ENCODE results near the gene ST8SIA5. TPM values are rescaled to one million over a fixed set of nuclear protein-coding genes. Genes with fewer than 3 reads are reported as not detected.

The ST8SIA5 gene
- total and polyA plus RNA-seq, 10 of the 15 experiments (the other 5 are each of a cell fraction or from before 2014, with no cell fraction given), result 0.02 to 0.32 (median 0.12) TPM; not detected in 1

DNA sequence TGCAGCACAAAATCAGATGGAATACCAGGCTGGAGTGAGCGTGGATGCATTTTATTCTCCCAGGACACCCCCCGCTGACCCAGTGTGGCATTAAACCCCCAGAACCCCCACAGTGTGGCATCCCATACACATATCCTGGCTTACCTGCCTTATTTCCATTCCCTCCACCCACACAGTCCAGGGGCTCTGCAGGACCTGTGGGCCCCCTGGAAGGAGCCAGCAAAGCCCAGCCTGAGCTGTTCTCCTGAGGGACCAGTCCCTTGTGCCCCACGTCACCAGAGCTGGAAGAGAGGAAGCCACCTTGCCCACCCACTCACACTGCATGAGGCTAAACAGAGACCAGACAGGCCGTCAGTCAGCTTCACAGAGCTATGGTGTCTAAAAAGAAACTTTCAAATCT lies 20.1 kb downstream of the ST8SIA5 start:
- no peak overlapping the region for H3K4me2 ChIP-seq (ENCODE audit: control insufficient read depth, insufficient read depth)
- H3K9ac ChIP-seq (ENCODE audit: control insufficient read depth, insufficient read depth, low read length), result no peak overlapping the region
- H3K9me3 ChIP-seq (replicated peaks; ENCODE audit: control insufficient read depth, insufficient read depth, low read length), result no peaks in the 10 kb centered on the region
- POLR2A ChIA-PET, result no interaction called here
- SMC1A ChIA-PET (ENCODE audit: uncharacterized antibody, unreplicated experiment), result no interaction called here
- CTCF ChIA-PET, result no interaction called here
- BruUV-seq (replicated peaks), result no TSS peak
- DNase-seq (ENCODE audit: low read depth, low spot score) (no peak), ATAC-seq (no peak), FAIRE-seq (no peak)
- H3K27me3 ChIP-seq (replicated peaks in 1 of 2; ENCODE audit: control insufficient read depth in 2 of 2, insufficient read depth in 2 of 2, low read length in 1 of 2), result no peaks in the 10 kb centered on the region; a peak in 1 of 4 replicates
- no peak overlapping the region for H2AFZ ChIP-seq (ENCODE audit: control insufficient read depth, low read depth, low read length)
- H4K20me1 ChIP-seq (ENCODE audit: control insufficient read depth, insufficient read depth), result no peaks in the 10 kb centered on the region
- no peaks in the 10 kb centered on the region for H3K36me3 ChIP-seq (ENCODE audit: control insufficient read depth in 2 of 2, insufficient read depth in 2 of 2, low read length in 1 of 2)
- no peaks in the 10 kb centered on the region for H3K4me1 ChIP-seq (ENCODE audit: control insufficient read depth, insufficient read depth, low read length)
- TF ChIP-seq JUND (IDR thresholded peaks at IDR 0.05; ENCODE audit: low read depth, low read length) (no peak), RFX5 (IDR thresholded peaks at IDR 0.05; ENCODE audit: low read depth, low read length) (no peak), FOXK2 (IDR thresholded peaks at IDR 0.05) (no peak), KDM1A (IDR thresholded peaks at IDR 0.05; ENCODE audit: borderline replicate concordance) (no peak), YY1 (IDR thresholded peaks at IDR 0.05; ENCODE audit: low read depth, low read length) (no peak), NR2F1 (conservative IDR thresholded peaks at IDR 0.05) (no peak), HCFC1 (IDR thresholded peaks at IDR 0.05; ENCODE audit: low read length) (no peak), TBL1XR1 (IDR thresholded peaks at IDR 0.05; ENCODE audit: low read depth, low read length) (no peak)
- TF ChIP-seq, protein P1, sequence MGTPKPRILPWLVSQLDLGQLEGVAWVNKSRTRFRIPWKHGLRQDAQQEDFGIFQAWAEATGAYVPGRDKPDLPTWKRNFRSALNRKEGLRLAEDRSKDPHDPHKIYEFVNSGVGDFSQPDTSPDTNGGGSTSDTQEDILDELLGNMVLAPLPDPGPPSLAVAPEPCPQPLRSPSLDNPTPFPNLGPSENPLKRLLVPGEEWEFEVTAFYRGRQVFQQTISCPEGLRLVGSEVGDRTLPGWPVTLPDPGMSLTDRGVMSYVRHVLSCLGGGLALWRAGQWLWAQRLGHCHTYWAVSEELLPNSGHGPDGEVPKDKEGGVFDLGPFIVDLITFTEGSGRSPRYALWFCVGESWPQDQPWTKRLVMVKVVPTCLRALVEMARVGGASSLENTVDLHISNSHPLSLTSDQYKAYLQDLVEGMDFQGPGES (IDR thresholded peaks at IDR 0.05), result no peak
- RAD21 ChIA-PET (ENCODE audit: unreplicated experiment), result no interaction called here
- no peak overlapping the region for H3K4me3 ChIP-seq
- H3K27ac ChIP-seq (ENCODE audit: control insufficient read depth, insufficient read depth), result no peak overlapping the region
- 40% methylated on average over 4 of the region's 4 CpGs for WGBS (ENCODE audit: insufficient coverage, insufficient replicate concordance, low lambda C conversion rate, missing lambda C conversion rate)
- intact Hi-C loops (cut with micrococcal nuclease; ENCODE audit: unreplicated experiment) (no loop called here), in situ Hi-C loops (cut with MboI) (no loop called here)
- no peaks in the 10 kb centered on the region for H3K79me2 ChIP-seq (ENCODE audit: control insufficient read depth, insufficient read depth, low read length)

DNA sequence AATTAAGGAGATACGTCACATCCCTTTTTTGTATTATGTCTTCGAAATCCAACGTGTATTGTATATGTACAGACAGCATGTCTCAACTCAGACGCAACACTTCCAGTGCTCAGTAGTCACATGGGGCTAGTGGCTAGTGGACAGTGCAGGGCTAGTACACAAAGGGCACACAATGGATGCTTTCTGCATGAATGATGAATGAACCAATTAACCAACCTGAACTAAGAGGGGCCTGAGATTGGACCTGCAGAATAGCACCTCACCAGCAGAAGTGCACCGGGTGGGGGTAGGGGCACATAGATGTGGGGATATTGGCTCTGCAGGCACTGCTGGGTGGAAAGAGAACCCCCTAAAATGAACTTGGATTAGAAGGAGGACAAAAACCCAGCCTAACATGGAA lies 20.7 kb downstream of the ST8SIA5 start:
- no peaks in the 10 kb centered on the region for H3K36me3 ChIP-seq (ENCODE audit: control insufficient read depth in 2 of 2, insufficient read depth in 2 of 2, low read length in 1 of 2)
- in situ Hi-C loops (cut with MboI), result no loop called here
- no peak for FAIRE-seq

More for the DNA sequence above, 20.7 kb downstream of the ST8SIA5 start:
- H4K20me1 ChIP-seq (ENCODE audit: control insufficient read depth, insufficient read depth), result no peaks in the 10 kb centered on the region
- no TSS peak for BruUV-seq (replicated peaks)
- POLR2A ChIA-PET, result no interaction called here
- H3K79me2 ChIP-seq (ENCODE audit: control insufficient read depth, insufficient read depth, low read length), result no peaks in the 10 kb centered on the region
- H3K9me3 ChIP-seq (replicated peaks; ENCODE audit: control insufficient read depth, insufficient read depth, low read length), result no peaks in the 10 kb centered on the region
- no peak overlapping the region for H2AFZ ChIP-seq (ENCODE audit: control insufficient read depth, low read depth, low read length)
- ATAC-seq (no peak), DNase-seq (ENCODE audit: low read depth, low spot score) (no peak)
- RAD21 ChIA-PET (ENCODE audit: unreplicated experiment), result no interaction called here
- CTCF ChIA-PET, result no interaction called here
- H3K4me1 ChIP-seq (ENCODE audit: control insufficient read depth, insufficient read depth, low read length), result no peaks in the 10 kb centered on the region
- H3K27ac ChIP-seq (ENCODE audit: control insufficient read depth, insufficient read depth), result no peak overlapping the region
- no peaks in the 10 kb centered on the region; a peak in 1 of 4 replicates for H3K27me3 ChIP-seq (replicated peaks in 1 of 2; ENCODE audit: control insufficient read depth in 2 of 2, insufficient read depth in 2 of 2, low read length in 1 of 2)
- SMC1A ChIA-PET (ENCODE audit: uncharacterized antibody, unreplicated experiment), result no interaction called here
- intact Hi-C loops (cut with micrococcal nuclease; ENCODE audit: unreplicated experiment), result no loop called here
- H3K4me2 ChIP-seq (ENCODE audit: control insufficient read depth, insufficient read depth), result no peak overlapping the region
- WGBS (ENCODE audit: insufficient coverage, insufficient replicate concordance, low lambda C conversion rate, missing lambda C conversion rate), result 54% methylated on average over 5 of the region's 5 CpGs
- H3K4me3 ChIP-seq, result no peak overlapping the region
- TF ChIP-seq, protein P2, sequence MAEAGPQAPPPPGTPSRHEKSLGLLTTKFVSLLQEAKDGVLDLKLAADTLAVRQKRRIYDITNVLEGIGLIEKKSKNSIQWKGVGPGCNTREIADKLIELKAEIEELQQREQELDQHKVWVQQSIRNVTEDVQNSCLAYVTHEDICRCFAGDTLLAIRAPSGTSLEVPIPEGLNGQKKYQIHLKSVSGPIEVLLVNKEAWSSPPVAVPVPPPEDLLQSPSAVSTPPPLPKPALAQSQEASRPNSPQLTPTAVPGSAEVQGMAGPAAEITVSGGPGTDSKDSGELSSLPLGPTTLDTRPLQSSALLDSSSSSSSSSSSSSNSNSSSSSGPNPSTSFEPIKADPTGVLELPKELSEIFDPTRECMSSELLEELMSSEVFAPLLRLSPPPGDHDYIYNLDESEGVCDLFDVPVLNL (IDR thresholded peaks at IDR 0.05; ENCODE audit: low read depth, low read length), result no peak
- TF ChIP-seq PAX5 (IDR thresholded peaks at IDR 0.05; ENCODE audit: borderline replicate concordance, low read depth, low read length), result no peak
- no peak for TF ChIP-seq CHD4 (IDR thresholded peaks at IDR 0.05)
- no peak for TF ChIP-seq HCFC1 (IDR thresholded peaks at IDR 0.05; ENCODE audit: low read length)
- TF ChIP-seq SPI1 (IDR thresholded peaks at IDR 0.05; ENCODE audit: borderline replicate concordance, insufficient read depth, low read depth, low read length), result no peak
- TF ChIP-seq, protein P3, sequence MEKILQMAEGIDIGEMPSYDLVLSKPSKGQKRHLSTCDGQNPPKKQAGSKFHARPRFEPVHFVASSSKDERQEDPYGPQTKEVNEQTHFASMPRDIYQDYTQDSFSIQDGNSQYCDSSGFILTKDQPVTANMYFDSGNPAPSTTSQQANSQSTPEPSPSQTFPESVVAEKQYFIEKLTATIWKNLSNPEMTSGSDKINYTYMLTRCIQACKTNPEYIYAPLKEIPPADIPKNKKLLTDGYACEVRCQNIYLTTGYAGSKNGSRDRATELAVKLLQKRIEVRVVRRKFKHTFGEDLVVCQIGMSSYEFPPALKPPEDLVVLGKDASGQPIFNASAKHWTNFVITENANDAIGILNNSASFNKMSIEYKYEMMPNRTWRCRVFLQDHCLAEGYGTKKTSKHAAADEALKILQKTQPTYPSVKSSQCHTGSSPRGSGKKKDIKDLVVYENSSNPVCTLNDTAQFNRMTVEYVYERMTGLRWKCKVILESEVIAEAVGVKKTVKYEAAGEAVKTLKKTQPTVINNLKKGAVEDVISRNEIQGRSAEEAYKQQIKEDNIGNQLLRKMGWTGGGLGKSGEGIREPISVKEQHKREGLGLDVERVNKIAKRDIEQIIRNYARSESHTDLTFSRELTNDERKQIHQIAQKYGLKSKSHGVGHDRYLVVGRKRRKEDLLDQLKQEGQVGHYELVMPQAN (conservative IDR thresholded peaks at IDR 0.05), result no peak
- H3K9ac ChIP-seq (ENCODE audit: control insufficient read depth, insufficient read depth, low read length), result no peak overlapping the region
